Mesenchymal stem cell (in vitro differentiated cells and primary cell): Measurements from ENCODE around the gene POLRMT.

Experiments used
- DNase-seq: peaks from one replicate; pipeline ENCODE4 v3.0.0-alpha.2; 2013
- H2AFZ ChIP-seq: one replicate; pipeline ENCODE4 v1.6.1; 2013; ENCODE audit warnings: low read depth, mild to moderate bottlenecking, control low read depth, inconsistent platforms, low read length, moderate library complexity
- H2AK5ac ChIP-seq: 2 replicates; pipeline ENCODE4 v1.6.1; 2013; ENCODE audit warnings: low read length, moderate library complexity, mild to moderate bottlenecking, inconsistent platforms; ENCODE audit not compliant: severe bottlenecking
- H2BK120ac ChIP-seq: one replicate; pipeline ENCODE4 v1.6.1; 2013; ENCODE audit warnings: low read depth, mild to moderate bottlenecking, inconsistent platforms, low read length, moderate library complexity
- H2BK12ac ChIP-seq, 2 experiments: one replicate each; pipeline ENCODE4 v1.6.1; 2013; ENCODE audit warnings: inconsistent platforms in 2 of 2, low read length in 2 of 2, mild to moderate bottlenecking in 2 of 2, moderate library complexity in 2 of 2, control low read depth in 1 of 2
- H2BK15ac ChIP-seq: one replicate; pipeline ENCODE4 v1.6.1; 2013; ENCODE audit warnings: mild to moderate bottlenecking, low read depth, inconsistent platforms; ENCODE audit not compliant: poor library complexity, severe bottlenecking
- H2BK5ac ChIP-seq: 2 replicates; pipeline ENCODE4 v1.6.1; 2013; ENCODE audit warnings: low read depth, mild to moderate bottlenecking, low read length, control low read depth, inconsistent platforms; ENCODE audit not compliant: poor library complexity, severe bottlenecking
- H3K14ac ChIP-seq, 2 experiments: one replicate each; pipeline ENCODE4 v1.6.1; 2013; ENCODE audit warnings: inconsistent platforms in 2 of 2, low read length in 2 of 2, control low read depth in 1 of 2, mild to moderate bottlenecking in 1 of 2, moderate library complexity in 1 of 2
- H3K18ac ChIP-seq, 2 experiments: one replicate each; pipeline ENCODE4 v1.6.1; 2013; ENCODE audit warnings: inconsistent platforms in 2 of 2, low read length in 2 of 2, control low read depth in 1 of 2, low read depth in 1 of 2, mild to moderate bottlenecking in 1 of 2
- H3K23ac ChIP-seq, 2 experiments: one replicate each; pipeline ENCODE4 v1.6.1; 2013; ENCODE audit warnings: inconsistent platforms in 2 of 2, low read length in 2 of 2, mild to moderate bottlenecking in 2 of 2, moderate library complexity in 2 of 2, control low read depth in 1 of 2
- H3K27ac ChIP-seq: 2 replicates; pipeline ENCODE4 v1.5.1; 2013; ENCODE audit warnings: mild to moderate bottlenecking, moderate library complexity, low read length, control low read depth, inconsistent platforms; ENCODE audit not compliant: poor library complexity, severe bottlenecking
- H3K27me3 ChIP-seq, 2 experiments: 2 replicates each; pipeline versions ENCODE4 v1.6.1 to v1.7.0; 2013; ENCODE audit warnings: low read length in 2 of 2, mild to moderate bottlenecking in 2 of 2, moderate library complexity in 2 of 2, control low read depth in 1 of 2, inconsistent platforms in 1 of 2; ENCODE audit not compliant: control insufficient read depth in 1 of 2, insufficient read depth in 1 of 2
- H3K36me3 ChIP-seq, 2 experiments: 2 replicates each; pipeline versions ENCODE4 v1.6.1 to v1.7.0; 2013; ENCODE audit warnings: low read length in 2 of 2, control low read depth in 1 of 2, inconsistent platforms in 1 of 2, low read depth in 1 of 2, mild to moderate bottlenecking in 1 of 2; ENCODE audit not compliant: insufficient read depth in 2 of 2, control insufficient read depth in 1 of 2
- H3K4ac ChIP-seq, 2 experiments: one replicate each; pipeline ENCODE4 v1.6.1; 2013; ENCODE audit warnings: inconsistent platforms in 2 of 2, low read length in 2 of 2, mild to moderate bottlenecking in 2 of 2, moderate library complexity in 2 of 2, control low read depth in 1 of 2, low read depth in 1 of 2
- H3K4me1 ChIP-seq: 2 replicates; pipeline ENCODE4 v1.6.1; 2013; ENCODE audit warnings: low read depth, low read length, control low read depth; ENCODE audit not compliant: control insufficient read depth, insufficient read depth
- H3K4me2 ChIP-seq: 2 replicates; pipeline ENCODE4 v1.6.1; 2013; ENCODE audit warnings: low read length, mild to moderate bottlenecking, inconsistent platforms; ENCODE audit not compliant: poor library complexity, severe bottlenecking
- H3K4me3 ChIP-seq, 2 experiments: 2 replicates each; pipeline versions ENCODE4 v1.5.1 to v1.7.0; 2013; ENCODE audit warnings: low read length in 2 of 2, mild to moderate bottlenecking in 2 of 2, control low read depth in 1 of 2, low read depth in 1 of 2; ENCODE audit not compliant: insufficient read depth in 1 of 2
- H3K79me1 ChIP-seq: replicated peaks from 2 replicates; pipeline ENCODE4 v1.6.1; 2013; ENCODE audit warnings: mild to moderate bottlenecking, control low read depth, low read length, inconsistent platforms; ENCODE audit not compliant: poor library complexity, severe bottlenecking
- H3K9ac ChIP-seq: 2 replicates; pipeline ENCODE4 v1.7.0; 2013; ENCODE audit warnings: mild to moderate bottlenecking, low read length, moderate library complexity
- H3K9me3 ChIP-seq: 2 replicates; pipeline ENCODE4 v1.7.0; 2013; ENCODE audit warnings: mild to moderate bottlenecking, low read length; ENCODE audit not compliant: control insufficient read depth
- H4K8ac ChIP-seq: one replicate; pipeline ENCODE4 v1.6.1; 2013; ENCODE audit warnings: inconsistent platforms, mild to moderate bottlenecking, low read length, moderate library complexity
- H4K91ac ChIP-seq: one replicate; pipeline ENCODE4 v1.6.1; 2013; ENCODE audit warnings: mild to moderate bottlenecking, low read length, inconsistent platforms
- WGBS: methylation state at CpG from one replicate; pipeline ENCODE4 v1.1.7; 2013; ENCODE audit warnings: mixed read lengths; 5-methylcytosine and 5-hydroxymethylcytosine counted together

Gene POLRMT

GRCh38 chr19:648305-648704 is 15.0 kb upstream of the POLRMT start:
- Histone ChIP-seq H3K4ac (no peak overlapping the region), H2AK5ac (no peak overlapping the region), H3K4me3 (no peak overlapping the region), H3K23ac (no peak overlapping the region), H3K9me3 (no peaks in the 10 kb centered on the region), H3K14ac (no peak overlapping the region), H3K4me1 (no peaks in the 10 kb centered on the region), H3K27me3 (no peaks in the 10 kb centered on the region), H2BK5ac (no peak overlapping the region), H4K8ac (no peak overlapping the region), H2BK12ac (no peak overlapping the region), H3K27ac (no peak overlapping the region), H3K4me2 (no peak overlapping the region), H2BK15ac (no peak overlapping the region), H2BK120ac (no peak overlapping the region), H3K79me1 (peaks cover 21% of the 10 kb centered on the region), H2AFZ (no peak overlapping the region), H3K18ac (no peak overlapping the region), H3K36me3 (peaks cover 47 to 97% of the 10 kb centered on the region in 2 experiments), H3K9ac (no peak overlapping the region), H4K91ac (no peak overlapping the region)
- DNase-seq, result no peak
- WGBS, result 94% methylated on average over 23 of the region's 29 CpGs

GRCh38 chr19:647566-648284 is 14.4 kb upstream of the POLRMT start:
- Histone ChIP-seq H3K4me3 (no peak overlapping the region), H4K91ac (no peak overlapping the region), H3K4me1 (no peaks in the 10 kb centered on the region), H3K14ac (no peak overlapping the region), H3K4ac (no peak overlapping the region), H3K79me1 (peaks cover 21% of the 10 kb centered on the region), H2AFZ (no peak overlapping the region), H4K8ac (no peak overlapping the region), H3K4me2 (no peak overlapping the region), H3K9me3 (no peaks in the 10 kb centered on the region), H3K36me3 (peaks cover 46 to 97% of the 10 kb centered on the region in 2 experiments), H2BK5ac (no peak overlapping the region), H2BK15ac (no peak overlapping the region), H3K23ac (no peak overlapping the region), H3K27me3 (no peaks in the 10 kb centered on the region), H3K18ac (no peak overlapping the region), H2BK120ac (no peak overlapping the region), H2BK12ac (no peak overlapping the region), H2AK5ac (no peak overlapping the region), H3K27ac (no peak overlapping the region), H3K9ac (no peak overlapping the region)
- 99% methylated on average over 37 of the region's 52 CpGs for whole genome bisulfite sequencing
- no peak for DNase-seq

GRCh38 chr19:646779-647565 is 13.6 kb upstream of the POLRMT start:
- H2BK15ac ChIP-seq, result no peak overlapping the region
- no peak overlapping the region for H3K14ac ChIP-seq
- no peak overlapping the region for H2BK5ac ChIP-seq
- no peak overlapping the region for H4K8ac ChIP-seq
- no peak overlapping the region for H4K91ac ChIP-seq
- no peak overlapping the region for H3K4me2 ChIP-seq
- H3K18ac ChIP-seq, result no peak overlapping the region
- no peak overlapping the region for H3K23ac ChIP-seq
- no peaks in the 10 kb centered on the region for H3K4me1 ChIP-seq
- H3K27ac ChIP-seq, result no peak overlapping the region
- DNase-seq, result no peak
- no peaks in the 10 kb centered on the region for H3K27me3 ChIP-seq
- H2AFZ ChIP-seq, result no peak overlapping the region
- H3K36me3 ChIP-seq, result peaks cover 46 to 91% of the 10 kb centered on the region in 2 experiments
- no peak overlapping the region for H3K4me3 ChIP-seq
- no peak overlapping the region for H2BK120ac ChIP-seq
- no peak overlapping the region for H3K9ac ChIP-seq
- H3K79me1 ChIP-seq, result peaks cover 18% of the 10 kb centered on the region
- H3K4ac ChIP-seq, result no peak overlapping the region
- no peaks in the 10 kb centered on the region for H3K9me3 ChIP-seq
- WGBS, result 93% methylated on average over 43 of the region's 48 CpGs
- H2AK5ac ChIP-seq, result no peak overlapping the region
- H2BK12ac ChIP-seq, result no peak overlapping the region

GRCh38 chr19:645912-646778 is 12.8 kb upstream of the POLRMT start:
- Histone ChIP-seq H3K27ac (no peak overlapping the region), H2BK5ac (no peak overlapping the region), H2AFZ (no peak overlapping the region), H4K8ac (no peak overlapping the region), H4K91ac (no peak overlapping the region), H2BK120ac (no peak overlapping the region), H3K18ac (no peak overlapping the region), H3K27me3 (no peaks in the 10 kb centered on the region), H3K9ac (no peak overlapping the region), H3K9me3 (no peaks in the 10 kb centered on the region), H2BK15ac (no peak overlapping the region), H3K36me3 (peaks cover 40 to 85% of the 10 kb centered on the region in 2 experiments), H2AK5ac (no peak overlapping the region), H3K79me1 (peaks cover 18% of the 10 kb centered on the region), H3K14ac (no peak overlapping the region), H3K4me1 (no peaks in the 10 kb centered on the region), H3K23ac (no peak overlapping the region), H3K4me2 (no peak overlapping the region), H2BK12ac (no peak overlapping the region), H3K4ac (no peak overlapping the region), H3K4me3 (no peak overlapping the region)
- WGBS, result 96% methylated on average over 58 of the region's 62 CpGs
- no peak for DNase-seq
